HG02763 (cell line): ENCODE results near the gene DECR2.

Experiments used
- ATAC-seq: cut with Tn5 transposase; IDR thresholded peaks from one replicate; pipeline ENCODE4 v1.9.1; 2021; ENCODE audit warnings: mild to moderate bottlenecking, moderate library complexity; ENCODE audit not compliant: unreplicated experiment

Gene DECR2

GRCh38 chr16:427250-427649 lies 25.6 kb downstream of the DECR2 start:
- no peak for ATAC-seq

GRCh38 chr16:430904-431303 lies 29.2 kb downstream of the DECR2 start:
- no peak for ATAC-seq

- ATAC-seq = no peak
Observed at GRCh38 chr16:440627-441026, 38.9 kb downstream of the DECR2 start.

GRCh38 chr16:441447-441846 lies 39.8 kb downstream of the DECR2 start:
- ATAC-seq = no peak

GRCh38 chr16:442976-443375 lies 41.3 kb downstream of the DECR2 start:
- no peak for ATAC-seq

- ATAC-seq = no peak
Observed at GRCh38 chr16:444027-444426, 42.3 kb downstream of the DECR2 start.

- no peak for ATAC-seq
Observed at GRCh38 chr16:445566-445965, 43.9 kb downstream of the DECR2 start.

GRCh38 chr16:450385-450784 lies 48.7 kb downstream of the DECR2 start:
- no peak for ATAC-seq

GRCh38 chr16:450785-451512 lies 49.3 kb downstream of the DECR2 start:
- ATAC-seq = no peak

GRCh38 chr16:454397-454940 lies 52.8 kb downstream of the DECR2 start:
- no peak for ATAC-seq

- no peak for ATAC-seq
Observed at GRCh38 chr16:455453-455852, 53.8 kb downstream of the DECR2 start.

- ATAC-seq = no peak
Observed at GRCh38 chr16:456891-457483, 55.3 kb downstream of the DECR2 start.

- no peak for ATAC-seq
Observed at GRCh38 chr16:457732-458400, 56.2 kb downstream of the DECR2 start.

GRCh38 chr16:459761-460160 lies 58.1 kb downstream of the DECR2 start:
- no peak for ATAC-seq

- no peak for ATAC-seq
Observed at GRCh38 chr16:460787-461186, 59.1 kb downstream of the DECR2 start.
